Transverse colon (tissue), 4 donors: Measurements from ENCODE around the gene HTR3A. TPM values are rescaled to one million over a fixed set of nuclear protein-coding genes. Genes with fewer than 3 reads are reported as not detected.

Experiments used
- DNase-seq: peaks from one replicate; pipeline ENCODE4 v3.0.0-alpha.2; 2019
- H3K27ac ChIP-seq, 4 donors: fragments of 200-600 bp; sonication (generic); 2 replicates each; pipeline ENCODE4 v1.5.1; 2016 to 2018; ENCODE audit warnings: inconsistent platforms in 4 of 4
- H3K27me3 ChIP-seq: fragments of 200-600 bp; sonication (generic); 2 replicates; pipeline ENCODE4 v1.5.1; 2017; ENCODE audit warnings: inconsistent platforms
- H3K36me3 ChIP-seq, 4 donors: fragments of 200-600 bp; sonication (generic); 2 replicates each; pipeline ENCODE4 v1.5.1; 2017 to 2019; ENCODE audit warnings: inconsistent platforms in 4 of 4
- H3K4me1 ChIP-seq, 4 donors: fragments of 200-600 bp; sonication (generic); 2 replicates each; pipeline ENCODE4 v1.5.1; 2017 to 2020; ENCODE audit warnings: inconsistent platforms in 4 of 4
- H3K4me3 ChIP-seq, 4 donors: fragments of 200-600 bp; sonication (generic); 1 replicate in 1 of 4; 2 replicates in 3 of 4; pipeline versions ENCODE4 v1.5.1 to v1.6.1; 2017 to 2019; ENCODE audit warnings: inconsistent platforms in 4 of 4
- H3K9me3 ChIP-seq, 2 donors: fragments of 200-600 bp; sonication (generic); 2 replicates each; pipeline ENCODE4 v1.5.1; 2017 to 2019; ENCODE audit warnings: inconsistent platforms in 2 of 2
- EP300 ChIP-seq: sonication (generic); formaldehyde crosslinking; IDR thresholded peaks from one replicate; pipeline ENCODE4 v1.6.1; 2017; ENCODE audit warnings: antibody characterized with exemption, low read depth
- POLR2A ChIP-seq: fragments of 450-650 bp; IDR thresholded peaks from one replicate; pipeline ENCODE4 v1.6.1; 2016; ENCODE audit warnings: antibody characterized with exemption, mild to moderate bottlenecking, moderate library complexity
- POLR2AphosphoS5 ChIP-seq, 3 donors: sonication (generic); formaldehyde crosslinking; IDR thresholded peaks; one replicate each; pipeline ENCODE4 v1.6.1; 2016; ENCODE audit warnings: antibody characterized with exemption in 3 of 3
- WGBS, 2 donors: methylation state at CpG; one replicate each; pipeline ENCODE4 v1.1.5; 2018; ENCODE audit warnings: low coverage in 1 of 2; 5-methylcytosine and 5-hydroxymethylcytosine counted together
- in situ Hi-C, 4 donors: fragments of 200-750 bp; cut with MboI; loops; one replicate each; pipeline versions ENCODE4 v1.15.0 to v1.15.1; 2017; ENCODE audit warnings: low sequenced_read_pairs in 3 of 4, low pct_ligation_motif_present in 1 of 4, low pct_unique_long_range_greater_than_20kb in 1 of 4
- intact Hi-C: fragments of 100-400 bp; cut with DNase I; formaldehyde crosslinking; loops from one replicate; pipeline ENCODE4 v1.15.1; 2023; ENCODE audit warnings: low total_unique reads
- total RNA-seq, 4 donors: library from RNA; depleted of rRNA; stranded (reverse); fragments of >200 nt; gene quantifications; one replicate each; pipeline ENCODE4 v1.1.0, GENCODE V29; 2016
- TF ChIP-seq, protein P1 (sequence below), 5 experiments: fragments of 200-600 bp in 3 of 5; fragments of 450-650 bp in 2 of 5; sonication (generic) in 3 of 5; IDR thresholded peaks; 1 replicate in 2 of 5; 2 replicates in 3 of 5; pipeline ENCODE4 v1.5.1; 2016 to 2017; ENCODE audit warnings: antibody characterized with exemption in 5 of 5, inconsistent platforms in 3 of 5, mild to moderate bottlenecking in 2 of 5, moderate library complexity in 1 of 5

HTR3A gene
- total RNA-seq, 4 donors from 2014 or later, result 0.41 to 0.95 TPM; not detected in 2

DNA sequence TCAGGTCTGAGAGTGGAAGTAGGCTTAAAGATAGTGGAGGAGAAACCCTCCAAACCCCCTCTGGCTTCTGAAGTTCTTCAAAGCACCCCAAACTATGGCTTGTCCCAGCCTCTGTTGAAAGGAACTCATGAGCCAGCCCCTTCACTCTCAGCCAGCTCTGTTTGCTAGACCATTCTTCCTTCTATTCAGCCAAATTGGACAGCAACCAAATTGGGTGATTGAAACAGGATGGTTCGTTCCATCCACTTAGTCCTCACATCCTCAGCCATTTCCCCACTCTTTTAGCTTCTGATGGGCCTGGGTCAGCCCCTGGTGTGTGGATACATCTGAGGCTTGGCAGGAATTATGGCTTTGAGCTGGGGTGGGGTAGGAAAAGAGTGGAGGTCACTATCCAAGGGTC lies 4.5 kb downstream of the HTR3A start:
- in situ Hi-C loops, result no loop called here
- no peaks in the 10 kb centered on the region for H3K9me3 ChIP-seq
- H3K27ac ChIP-seq, result no peak overlapping the region
- H3K4me1 ChIP-seq, result peaks cover 0 to 4% (median 0%) of the 10 kb centered on the region in 4 donors
- 64% methylated on average over 1 of the region's 1 CpG; no CpG with 5 or more reads in 1 of the 2 donors for WGBS, 2 donors
- H3K27me3 ChIP-seq, result peaks cover 20% of the 10 kb centered on the region
- H3K36me3 ChIP-seq, result no peaks in the 10 kb centered on the region
- intact Hi-C loops, result no loop called here
- no peak overlapping the region for H3K4me3 ChIP-seq
- DNase-seq, result no peak
- no peak for TF ChIP-seq POLR2AphosphoS5 (IDR thresholded peaks at IDR 0.05)
- TF ChIP-seq, protein P1, sequence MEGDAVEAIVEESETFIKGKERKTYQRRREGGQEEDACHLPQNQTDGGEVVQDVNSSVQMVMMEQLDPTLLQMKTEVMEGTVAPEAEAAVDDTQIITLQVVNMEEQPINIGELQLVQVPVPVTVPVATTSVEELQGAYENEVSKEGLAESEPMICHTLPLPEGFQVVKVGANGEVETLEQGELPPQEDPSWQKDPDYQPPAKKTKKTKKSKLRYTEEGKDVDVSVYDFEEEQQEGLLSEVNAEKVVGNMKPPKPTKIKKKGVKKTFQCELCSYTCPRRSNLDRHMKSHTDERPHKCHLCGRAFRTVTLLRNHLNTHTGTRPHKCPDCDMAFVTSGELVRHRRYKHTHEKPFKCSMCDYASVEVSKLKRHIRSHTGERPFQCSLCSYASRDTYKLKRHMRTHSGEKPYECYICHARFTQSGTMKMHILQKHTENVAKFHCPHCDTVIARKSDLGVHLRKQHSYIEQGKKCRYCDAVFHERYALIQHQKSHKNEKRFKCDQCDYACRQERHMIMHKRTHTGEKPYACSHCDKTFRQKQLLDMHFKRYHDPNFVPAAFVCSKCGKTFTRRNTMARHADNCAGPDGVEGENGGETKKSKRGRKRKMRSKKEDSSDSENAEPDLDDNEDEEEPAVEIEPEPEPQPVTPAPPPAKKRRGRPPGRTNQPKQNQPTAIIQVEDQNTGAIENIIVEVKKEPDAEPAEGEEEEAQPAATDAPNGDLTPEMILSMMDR (IDR thresholded peaks at IDR 0.05), result no peak

DNA sequence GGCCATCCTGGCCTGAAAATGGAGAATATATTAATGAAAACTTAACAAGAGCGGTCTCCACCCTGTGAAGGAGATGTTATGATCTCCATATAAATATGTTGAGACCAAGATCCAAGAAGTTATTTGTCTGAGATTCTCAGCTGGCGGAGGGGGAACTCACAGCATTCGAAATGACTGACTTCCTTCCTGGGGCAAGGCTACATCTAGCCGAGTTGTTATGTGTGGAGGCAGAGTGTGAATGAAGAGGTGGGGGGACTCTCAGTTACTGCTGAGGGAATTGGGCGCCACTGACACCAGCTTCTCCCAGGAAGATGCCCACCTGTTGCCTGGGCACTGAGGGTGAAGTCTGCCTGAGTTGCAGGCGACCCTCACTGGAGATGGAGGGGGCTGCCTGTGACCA lies 5.9 kb downstream of the HTR3A start:
- H3K4me3 ChIP-seq, result no peak overlapping the region
- in situ Hi-C loops, result no loop called here
- WGBS, 2 donors, result 66 to 92% methylated on average over 2 to 6 of the region's 6 CpGs

DNA sequence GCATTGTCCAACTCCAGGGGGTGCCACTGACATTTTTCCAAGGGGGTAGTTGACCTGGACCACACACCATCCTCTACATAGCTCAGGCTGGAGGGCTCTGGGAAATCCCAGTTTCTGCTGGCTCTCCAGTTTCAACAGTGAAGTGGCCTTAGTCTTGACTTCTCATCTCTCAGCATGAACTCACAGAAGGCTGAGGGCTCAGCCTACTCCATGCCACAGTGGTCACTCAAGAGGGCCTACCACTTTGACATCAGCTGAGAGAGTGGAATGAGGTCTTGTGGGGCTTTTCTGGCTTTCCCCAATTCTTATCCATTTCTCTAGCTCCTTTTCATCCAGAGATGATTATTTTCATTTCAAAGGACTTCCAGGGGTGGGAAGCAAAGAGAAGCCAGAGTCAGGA lies 7.4 kb downstream of the HTR3A start:
- in situ Hi-C loops, result no loop called here
- no peak for DNase-seq
- H3K36me3 ChIP-seq, result no peaks in the 10 kb centered on the region
- TF ChIP-seq, protein P1 (IDR thresholded peaks at IDR 0.05), result no peak
- TF ChIP-seq POLR2A (no peak), POLR2AphosphoS5 (IDR thresholded peaks at IDR 0.05) (no peak), EP300 (no peak)
- H3K4me1 ChIP-seq, result no peaks in the 10 kb centered on the region
- intact Hi-C loops, result no loop called here
- no peak overlapping the region for H3K27ac ChIP-seq
- no peak overlapping the region for H3K4me3 ChIP-seq
- H3K27me3 ChIP-seq, result peaks cover 10% of the 10 kb centered on the region
- H3K9me3 ChIP-seq, result no peaks in the 10 kb centered on the region

More for the DNA sequence above, 5.9 kb downstream of the HTR3A start:
- Histone ChIP-seq H3K27me3 (peaks cover 13% of the 10 kb centered on the region), H3K36me3 (no peaks in the 10 kb centered on the region), H3K27ac (no peak overlapping the region), H3K9me3 (no peaks in the 10 kb centered on the region), H3K4me1 (no peaks in the 10 kb centered on the region)
- TF ChIP-seq POLR2AphosphoS5 (IDR thresholded peaks at IDR 0.05), result no peak
- no peak for TF ChIP-seq POLR2A
- TF ChIP-seq, protein P1 (IDR thresholded peaks at IDR 0.05), result no peak
- no peak for TF ChIP-seq EP300
- intact Hi-C loops, result no loop called here
- no peak for DNase-seq

DNA sequence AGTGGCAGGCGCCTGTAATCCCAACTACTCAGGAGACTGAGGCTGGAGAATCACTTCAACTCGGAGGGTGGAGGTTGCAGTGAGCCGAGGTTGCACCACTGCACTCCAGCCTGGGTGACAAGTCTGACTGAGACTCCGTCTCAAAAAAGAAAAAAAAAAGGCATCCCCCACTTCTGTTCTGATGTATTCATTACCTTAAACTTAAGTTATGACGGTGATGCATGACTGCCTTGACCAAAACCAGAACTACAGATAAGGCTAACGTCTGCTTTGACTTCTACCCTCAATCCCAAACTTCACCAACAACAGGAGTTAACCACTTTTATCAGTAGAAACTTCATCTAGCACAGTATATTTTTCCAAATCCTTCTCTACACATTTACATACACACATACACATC lies 9.9 kb downstream of the HTR3A start:
- Histone ChIP-seq H3K4me3 (no peak overlapping the region), H3K4me1 (no peaks in the 10 kb centered on the region), H3K9me3 (no peaks in the 10 kb centered on the region), H3K36me3 (no peaks in the 10 kb centered on the region), H3K27me3 (peaks cover 6% of the 10 kb centered on the region), H3K27ac (no peak overlapping the region)
- in situ Hi-C loops, result no loop called here
- WGBS, 2 donors, result 49 to 66% methylated on average over 5 to 6 of the region's 6 CpGs
- TF ChIP-seq POLR2AphosphoS5 (IDR thresholded peaks at IDR 0.05), result no peak
- TF ChIP-seq POLR2A, result no peak
- TF ChIP-seq, protein P1 (IDR thresholded peaks at IDR 0.05), result no peak
- TF ChIP-seq EP300, result no peak
- intact Hi-C loops, result no loop called here
- DNase-seq, result no peak
